ENCODE data around the gene POLN.
"Not testable (repeated sequence)": the region's sequence is repeated elsewhere in the genome, so short reads cannot be mapped to it uniquely, and the experiment has no call there.

Gene POLN

DNA sequence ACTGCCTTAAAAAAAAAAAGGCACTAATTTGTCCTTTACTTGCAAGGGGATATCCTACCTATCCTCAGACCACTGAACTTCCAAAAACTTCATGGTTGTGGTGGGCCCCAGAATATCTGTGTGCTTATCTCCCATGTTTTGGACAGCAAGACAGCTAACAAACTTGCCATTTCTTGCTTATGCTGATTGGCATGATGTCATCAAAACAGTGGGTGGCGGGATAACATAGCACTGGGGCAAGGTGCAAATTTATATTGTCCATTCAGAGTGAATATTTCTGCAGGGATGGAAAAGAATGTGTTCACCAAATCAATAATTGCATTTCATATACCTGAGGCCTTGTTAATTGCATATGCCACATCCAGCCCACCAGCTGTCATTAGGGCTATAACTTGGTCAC lies 23.5 kb downstream of the POLN start:
- Histone ChIP-seq H3K36me3 (ENCODE audit: insufficient read depth, low read length) (peaks cover 9% of the 10 kb centered on the region), H3K9ac (ENCODE audit: low read length) (no peak overlapping the region), H3K4me3 (ENCODE audit: low read depth in 1 of 2, low read length in 2 of 2) (no peak overlapping the region), H3K4me1 (ENCODE audit: insufficient read depth, low read length) (no peaks in the 10 kb centered on the region), H3K27me3 (ENCODE audit: control insufficient read depth in 1 of 2, insufficient read depth in 2 of 2, low read length in 2 of 2) (no peaks in the 10 kb centered on the region), H3K9me3 (ENCODE audit: low read length) (no peaks in the 10 kb centered on the region), H3K27ac (ENCODE audit: low read depth, low read length) (no peak overlapping the region)

DNA sequence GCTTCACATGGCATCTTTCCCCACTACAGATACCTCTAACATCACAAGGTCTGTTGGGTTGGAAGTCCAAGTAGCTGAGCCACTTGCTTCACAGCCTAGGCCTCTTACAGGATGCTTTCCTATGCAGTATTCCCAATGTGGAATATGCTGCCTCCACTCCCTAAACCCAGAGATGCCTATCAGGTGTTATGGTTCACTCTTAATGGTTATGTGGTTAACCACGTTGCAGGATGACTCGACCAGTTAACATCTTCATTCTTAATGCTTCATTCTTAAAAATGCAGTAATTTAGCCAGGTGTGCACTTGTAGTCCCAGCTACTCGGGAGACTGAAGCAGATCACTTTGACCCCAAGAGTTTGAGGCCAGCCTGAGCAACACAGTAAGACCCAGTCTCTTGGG lies 24.2 kb downstream of the POLN start:
- Histone ChIP-seq H3K9ac (ENCODE audit: low read length) (no peak overlapping the region), H3K27ac (ENCODE audit: low read depth, low read length) (no peak overlapping the region), H3K9me3 (ENCODE audit: low read length) (no peaks in the 10 kb centered on the region), H3K4me1 (ENCODE audit: insufficient read depth, low read length) (no peaks in the 10 kb centered on the region), H3K27me3 (ENCODE audit: control insufficient read depth in 1 of 2, insufficient read depth in 2 of 2, low read length in 2 of 2) (no peaks in the 10 kb centered on the region), H3K36me3 (ENCODE audit: insufficient read depth, low read length) (peaks cover 2% of the 10 kb centered on the region), H3K4me3 (ENCODE audit: low read depth in 1 of 2, low read length in 2 of 2) (no peak overlapping the region)

DNA sequence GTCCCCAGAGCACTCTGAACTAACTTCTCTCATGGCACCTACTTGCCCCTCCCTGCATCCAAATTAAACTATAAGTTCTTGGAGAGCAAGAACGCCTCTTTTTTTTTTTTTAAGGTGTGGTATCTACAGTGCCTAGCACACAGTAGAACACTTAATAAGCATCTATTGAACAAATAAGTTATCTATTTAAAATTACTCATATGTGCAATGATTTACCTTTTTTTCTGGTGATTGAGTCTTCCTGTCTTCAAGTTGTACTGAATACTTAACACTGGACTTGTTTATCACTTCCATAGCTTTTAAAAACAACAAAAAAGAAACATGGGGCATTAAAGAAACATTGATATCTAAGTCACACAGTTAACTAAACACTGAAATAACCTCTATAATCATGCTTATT lies 29.1 kb downstream of the POLN start:
- Histone ChIP-seq H3K4me3 (ENCODE audit: low read depth in 1 of 2, low read length in 2 of 2) (no peak overlapping the region), H3K27ac (ENCODE audit: low read depth, low read length) (no peak overlapping the region), H3K36me3 (ENCODE audit: insufficient read depth, low read length) (no peaks in the 10 kb centered on the region), H3K27me3 (ENCODE audit: control insufficient read depth in 1 of 2, insufficient read depth in 2 of 2, low read length in 2 of 2) (no peaks in the 10 kb centered on the region), H3K4me1 (ENCODE audit: insufficient read depth, low read length) (no peaks in the 10 kb centered on the region), H3K9ac (ENCODE audit: low read length) (no peak overlapping the region), H3K9me3 (ENCODE audit: low read length) (no peaks in the 10 kb centered on the region)

DNA sequence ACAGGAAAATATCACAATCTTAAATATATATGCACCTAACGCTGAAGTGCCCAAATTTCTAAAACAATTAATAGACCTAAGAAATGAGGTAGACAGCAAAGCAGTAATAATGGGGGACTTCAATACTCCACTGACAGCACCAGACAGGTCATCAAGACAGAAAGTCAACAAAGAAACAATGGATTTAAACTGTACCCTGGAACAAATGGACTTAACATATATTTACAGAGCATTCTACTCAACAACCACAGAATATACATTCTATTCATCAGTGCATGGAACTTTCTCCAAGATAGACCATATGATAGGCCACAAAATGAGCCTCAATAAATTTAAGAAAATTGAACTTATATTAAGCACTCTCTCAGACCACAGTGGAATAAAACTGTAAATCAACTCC lies 39.1 kb downstream of the POLN start:
- H3K36me3 ChIP-seq (ENCODE audit: insufficient read depth, low read length); H3K4me3 ChIP-seq (ENCODE audit: low read depth in 1 of 2, low read length in 2 of 2); H3K27me3 ChIP-seq (ENCODE audit: control insufficient read depth in 1 of 2, insufficient read depth in 2 of 2, low read length in 2 of 2); H3K9ac ChIP-seq (ENCODE audit: low read length); H3K9me3 ChIP-seq (ENCODE audit: low read length); H3K27ac ChIP-seq (ENCODE audit: low read depth, low read length); H3K4me1 ChIP-seq (ENCODE audit: insufficient read depth, low read length): not testable (repeated sequence)

DNA sequence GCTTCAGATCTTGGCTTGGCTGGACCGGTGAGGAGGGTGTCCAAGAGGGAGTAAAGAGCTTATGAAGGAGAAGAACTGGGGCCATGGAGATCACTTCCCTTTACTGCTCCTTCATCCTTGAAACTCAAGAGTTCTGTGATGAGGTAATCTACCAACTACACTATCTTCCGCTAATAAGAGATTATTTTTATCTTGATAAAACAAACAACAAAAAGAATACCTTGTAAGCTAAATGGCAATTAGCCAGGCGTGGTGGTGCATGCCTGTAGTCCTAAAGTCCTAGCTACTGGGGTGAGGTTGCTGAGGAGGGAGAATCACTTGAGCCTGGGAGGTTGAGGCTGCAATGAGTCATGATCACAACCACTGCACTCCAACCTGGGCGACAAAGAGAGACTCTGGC lies 47.4 kb downstream of the POLN start:
- Histone ChIP-seq H3K9ac (ENCODE audit: low read length) (no peak overlapping the region), H3K9me3 (ENCODE audit: low read length) (no peaks in the 10 kb centered on the region), H3K27ac (ENCODE audit: low read depth, low read length) (no peak overlapping the region), H3K36me3 (ENCODE audit: insufficient read depth, low read length) (no peaks in the 10 kb centered on the region), H3K4me1 (ENCODE audit: insufficient read depth, low read length) (no peaks in the 10 kb centered on the region), H3K4me3 (ENCODE audit: low read depth in 1 of 2, low read length in 2 of 2) (no peak overlapping the region), H3K27me3 (ENCODE audit: control insufficient read depth in 1 of 2, insufficient read depth in 2 of 2, low read length in 2 of 2) (no peaks in the 10 kb centered on the region)

DNA sequence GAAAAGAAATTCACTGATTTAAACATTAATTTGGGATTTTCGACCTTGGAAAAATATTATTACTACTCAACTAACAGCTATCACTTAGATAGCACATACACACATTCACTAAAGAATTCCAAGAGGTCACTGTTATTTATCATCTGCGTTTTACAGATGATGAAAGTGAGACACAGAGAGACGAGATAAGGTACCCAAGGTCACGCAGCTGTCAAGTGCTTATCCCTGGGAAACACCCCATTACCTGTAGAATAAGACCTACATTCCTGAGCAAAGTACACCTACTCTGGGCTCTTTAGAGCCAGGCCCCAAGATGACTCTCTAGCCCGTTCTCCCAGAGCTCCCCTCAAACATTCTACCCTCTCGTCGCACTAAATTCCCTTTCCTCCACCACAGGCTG lies 48.6 kb downstream of the POLN start:
- no peak overlapping the region for H3K9ac ChIP-seq (ENCODE audit: low read length)
- H3K4me3 ChIP-seq (ENCODE audit: low read depth in 1 of 2, low read length in 2 of 2): no peak overlapping the region
- no peaks in the 10 kb centered on the region for H3K27me3 ChIP-seq (ENCODE audit: control insufficient read depth in 1 of 2, insufficient read depth in 2 of 2, low read length in 2 of 2)
- no peaks in the 10 kb centered on the region for H3K36me3 ChIP-seq (ENCODE audit: insufficient read depth, low read length)
- H3K9me3 ChIP-seq (ENCODE audit: low read length): no peaks in the 10 kb centered on the region
- no peaks in the 10 kb centered on the region for H3K4me1 ChIP-seq (ENCODE audit: insufficient read depth, low read length)
- no peak overlapping the region for H3K27ac ChIP-seq (ENCODE audit: low read depth, low read length)

DNA sequence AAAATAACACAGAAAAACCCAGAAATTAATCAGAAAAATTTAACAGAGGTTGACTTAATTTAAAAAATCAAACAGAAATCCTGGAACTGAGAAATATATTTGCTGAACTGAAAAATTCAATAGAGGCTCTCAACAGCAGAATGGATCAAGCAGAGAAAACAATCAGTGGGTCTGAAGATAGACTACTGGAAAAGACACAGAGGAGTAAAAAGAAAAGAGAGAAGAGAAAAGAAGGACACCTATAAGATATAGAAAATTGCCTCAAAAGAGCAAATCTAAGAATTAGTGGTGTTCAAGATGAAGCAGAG lies 55.1 kb downstream of the POLN start:
- Histone ChIP-seq H3K9me3 (ENCODE audit: low read length) (no peaks in the 10 kb centered on the region), H3K4me1 (ENCODE audit: insufficient read depth, low read length) (no peaks in the 10 kb centered on the region), H3K27ac (ENCODE audit: low read depth, low read length) (no peak overlapping the region), H3K27me3 (ENCODE audit: control insufficient read depth in 1 of 2, insufficient read depth in 2 of 2, low read length in 2 of 2) (no peaks in the 10 kb centered on the region), H3K4me3 (ENCODE audit: low read depth in 1 of 2, low read length in 2 of 2) (no peak overlapping the region), H3K36me3 (ENCODE audit: insufficient read depth, low read length) (no peaks in the 10 kb centered on the region), H3K9ac (ENCODE audit: low read length) (no peak overlapping the region)

DNA sequence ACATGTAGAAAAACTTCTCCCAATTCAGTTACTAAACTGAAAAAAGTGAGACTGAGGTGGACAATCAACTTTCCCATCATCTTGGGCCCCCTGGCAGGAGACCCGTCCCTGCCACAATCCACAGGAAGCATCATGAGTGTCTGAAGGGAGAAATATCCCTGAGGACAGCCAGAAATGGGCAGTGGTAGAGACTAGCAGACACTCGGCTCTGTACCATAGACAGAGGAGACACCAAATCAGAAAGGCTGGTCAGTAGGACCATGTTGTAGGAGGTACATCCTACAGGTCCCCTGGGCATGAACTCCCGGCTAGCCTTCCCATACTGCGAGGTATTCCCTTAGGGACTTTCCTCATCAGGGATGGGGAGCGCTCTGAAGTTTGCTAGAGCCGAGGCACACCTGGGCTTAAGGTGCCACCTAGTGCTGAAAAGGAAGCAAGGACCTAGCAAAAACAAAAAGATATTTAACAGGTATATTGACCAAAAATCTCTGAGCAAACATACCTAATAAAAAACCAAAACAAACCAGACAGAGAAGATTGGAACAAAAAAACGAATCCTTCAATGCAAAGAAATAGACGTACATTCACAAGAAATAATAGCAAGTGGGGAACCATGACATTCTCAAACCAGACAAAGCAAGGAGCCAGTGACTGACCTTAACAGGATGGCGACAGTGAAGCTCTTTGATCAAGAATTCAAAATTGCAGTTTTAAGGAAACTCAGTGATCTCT lies 55.6 kb downstream of the POLN start:
- no peaks in the 10 kb centered on the region for H3K36me3 ChIP-seq (ENCODE audit: insufficient read depth, low read length)
- H3K9ac ChIP-seq (ENCODE audit: low read length): no peak overlapping the region
- no peak overlapping the region for H3K27ac ChIP-seq (ENCODE audit: low read depth, low read length)
- H3K9me3 ChIP-seq (ENCODE audit: low read length): no peaks in the 10 kb centered on the region
- no peak overlapping the region for H3K4me3 ChIP-seq (ENCODE audit: low read depth in 1 of 2, low read length in 2 of 2)
- no peaks in the 10 kb centered on the region for H3K27me3 ChIP-seq (ENCODE audit: control insufficient read depth in 1 of 2, insufficient read depth in 2 of 2, low read length in 2 of 2)
- H3K4me1 ChIP-seq (ENCODE audit: insufficient read depth, low read length): no peaks in the 10 kb centered on the region

DNA sequence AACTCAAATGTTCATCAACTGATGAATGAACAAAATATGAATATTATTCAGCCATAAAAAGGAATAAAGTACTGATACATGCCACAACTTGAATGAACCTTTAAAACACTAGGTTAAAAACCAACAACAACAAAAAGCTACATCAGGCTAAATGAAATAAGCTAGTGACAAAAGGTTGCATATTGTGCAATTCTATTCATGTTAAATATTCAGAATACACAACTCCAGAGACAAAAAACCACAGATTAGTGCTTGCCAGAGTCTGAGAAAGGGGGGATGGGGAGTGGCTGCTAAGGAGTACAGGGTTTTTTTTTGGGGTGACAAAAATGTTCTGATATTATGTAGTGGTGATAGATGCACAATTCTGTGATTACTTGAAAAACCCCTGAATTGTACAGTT lies 58.5 kb downstream of the POLN start:
- Histone ChIP-seq H3K9me3 (ENCODE audit: low read length) (no peaks in the 10 kb centered on the region), H3K36me3 (ENCODE audit: insufficient read depth, low read length) (no peaks in the 10 kb centered on the region), H3K27me3 (ENCODE audit: control insufficient read depth in 1 of 2, insufficient read depth in 2 of 2, low read length in 2 of 2) (no peaks in the 10 kb centered on the region), H3K9ac (ENCODE audit: low read length) (no peak overlapping the region), H3K4me3 (ENCODE audit: low read depth in 1 of 2, low read length in 2 of 2) (no peak overlapping the region), H3K4me1 (ENCODE audit: insufficient read depth, low read length) (no peaks in the 10 kb centered on the region), H3K27ac (ENCODE audit: low read depth, low read length) (no peak overlapping the region)

DNA sequence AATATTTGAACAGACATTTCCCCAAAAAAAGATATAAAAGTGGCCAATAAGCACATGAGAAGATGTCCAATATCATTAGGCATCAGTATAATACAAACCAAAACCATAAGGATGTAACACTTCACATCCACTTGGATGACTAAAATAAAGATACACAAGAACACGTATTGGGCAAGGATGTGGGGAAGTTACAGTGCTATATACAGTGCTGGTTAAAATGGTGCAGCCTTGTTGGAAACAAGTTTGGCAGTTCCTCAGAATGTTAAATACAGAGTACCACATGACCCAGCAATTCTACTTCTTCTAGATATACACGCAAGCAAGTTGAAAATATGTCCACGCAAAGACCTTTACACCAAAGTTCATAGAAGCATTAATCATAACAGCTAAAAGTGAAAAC lies 58.9 kb downstream of the POLN start:
- Histone ChIP-seq H3K4me3 (ENCODE audit: low read depth in 1 of 2, low read length in 2 of 2) (no peak overlapping the region), H3K27me3 (ENCODE audit: control insufficient read depth in 1 of 2, insufficient read depth in 2 of 2, low read length in 2 of 2) (no peaks in the 10 kb centered on the region), H3K4me1 (ENCODE audit: insufficient read depth, low read length) (no peaks in the 10 kb centered on the region), H3K36me3 (ENCODE audit: insufficient read depth, low read length) (no peaks in the 10 kb centered on the region), H3K9me3 (ENCODE audit: low read length) (no peaks in the 10 kb centered on the region), H3K9ac (ENCODE audit: low read length) (no peak overlapping the region), H3K27ac (ENCODE audit: low read depth, low read length) (no peak overlapping the region)

DNA sequence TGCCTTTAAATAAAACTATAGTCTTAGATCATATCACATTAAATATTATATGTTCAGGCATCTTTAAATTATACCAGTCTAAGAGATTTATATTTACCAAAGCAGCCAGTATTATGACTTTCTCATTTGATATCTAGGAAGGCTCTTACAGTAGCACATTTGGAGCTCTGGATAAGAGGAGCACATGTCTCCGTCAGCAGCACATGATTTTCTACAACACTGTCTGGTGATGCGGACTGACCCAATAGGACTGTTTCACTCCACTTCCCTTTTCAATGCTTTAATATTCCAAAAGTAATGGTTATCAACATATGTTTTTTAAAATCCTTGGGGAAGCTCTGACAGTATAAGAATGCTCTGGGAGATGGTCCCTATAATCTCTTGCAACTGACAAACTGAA lies 61.5 kb downstream of the POLN start:
- H3K27me3 ChIP-seq (ENCODE audit: control insufficient read depth in 1 of 2, insufficient read depth in 2 of 2, low read length in 2 of 2): no peaks in the 10 kb centered on the region
- no peak overlapping the region for H3K27ac ChIP-seq (ENCODE audit: low read depth, low read length)
- no peak overlapping the region for H3K9ac ChIP-seq (ENCODE audit: low read length)
- H3K4me1 ChIP-seq (ENCODE audit: insufficient read depth, low read length): no peaks in the 10 kb centered on the region
- no peaks in the 10 kb centered on the region for H3K9me3 ChIP-seq (ENCODE audit: low read length)
- H3K4me3 ChIP-seq (ENCODE audit: low read depth in 1 of 2, low read length in 2 of 2): no peak overlapping the region
- H3K36me3 ChIP-seq (ENCODE audit: insufficient read depth, low read length): no peaks in the 10 kb centered on the region

DNA sequence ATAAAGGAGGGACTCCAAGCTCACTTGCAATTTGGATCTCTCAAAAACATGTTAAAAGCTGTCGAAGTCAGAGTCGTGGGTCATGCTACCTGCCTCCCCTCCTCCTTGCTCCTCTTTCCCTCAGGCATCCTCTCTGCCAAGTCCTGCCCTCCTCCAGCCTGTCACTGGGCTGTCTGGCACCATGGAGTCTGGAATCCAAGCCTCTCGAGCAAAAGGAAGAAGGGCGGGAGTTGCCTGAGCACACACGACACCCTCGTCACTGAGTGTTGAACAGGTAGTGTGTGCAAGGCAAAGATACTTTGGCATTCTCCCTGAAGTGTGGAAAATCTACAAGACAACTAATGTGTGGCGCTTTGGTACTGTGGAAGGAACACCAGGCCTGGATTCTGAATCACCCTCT lies 62.2 kb downstream of the POLN start:
- Histone ChIP-seq H3K36me3 (ENCODE audit: insufficient read depth, low read length) (no peaks in the 10 kb centered on the region), H3K27me3 (ENCODE audit: control insufficient read depth in 1 of 2, insufficient read depth in 2 of 2, low read length in 2 of 2) (no peaks in the 10 kb centered on the region), H3K9ac (ENCODE audit: low read length) (no peak overlapping the region), H3K4me3 (ENCODE audit: low read depth in 1 of 2, low read length in 2 of 2) (no peak overlapping the region), H3K9me3 (ENCODE audit: low read length) (no peaks in the 10 kb centered on the region), H3K27ac (ENCODE audit: low read depth, low read length) (no peak overlapping the region), H3K4me1 (ENCODE audit: insufficient read depth, low read length) (no peaks in the 10 kb centered on the region)

Data from muscle layer of colon (tissue), 2 donors.